B cell (primary cell): ENCODE results near the gene MRPL53. TPM values are rescaled to one million over a fixed set of nuclear protein-coding genes. Genes with fewer than 3 reads are reported as not detected.

Source experiments
- ATAC-seq: fragments of 200-7000 bp; cut with Tn5 transposase; one replicate; pipeline ENCODE4 v1.10.0; 2021; ENCODE audit warnings: low read depth, mild to moderate bottlenecking, moderate number of reproducible peaks, moderate library complexity
- CTCF ChIA-PET: fragments of 350-600 bp; sonication (Branson Sonifier 250); formaldehyde crosslinking; loops from one replicate; lab custom pipeline; 2021; ENCODE audit warnings: antibody characterized with exemption, inconsistent platforms; lab: Charles Lee
- POLR2A ChIA-PET: fragments of 350-600 bp; sonication (Branson Sonifier 250); formaldehyde crosslinking; loops from one replicate; lab custom pipeline; 2021; ENCODE audit warnings: antibody characterized with exemption; lab: Charles Lee
- DNase-seq: peaks from one replicate; pipeline ENCODE4 v3.0.0; 2013
- H2AFZ ChIP-seq: 2 replicates; pipeline ENCODE4 v1.6.1; 2012; ENCODE audit warnings: mild to moderate bottlenecking, low read depth, low read length; ENCODE audit not compliant: insufficient read depth, poor library complexity, severe bottlenecking
- H3K27ac ChIP-seq, 2 donors: 1 replicate in 1 of 2; 2 replicates in 1 of 2; pipeline ENCODE4 v1.5.1; 2012 to 2013; ENCODE audit warnings: low read length in 2 of 2, mild to moderate bottlenecking in 2 of 2, moderate library complexity in 1 of 2
- H3K27me3 ChIP-seq, 4 experiments: fragments of 200-600 bp in 1 of 4; sonication (generic) in 1 of 4; replicated peaks in 1 of 4; 1 replicate in 2 of 4; 2 replicates in 2 of 4; pipeline versions ENCODE4 v1.6.1 to v1.7.0; 2013 to 2016; ENCODE audit warnings: low read length in 3 of 4, mild to moderate bottlenecking in 2 of 4, mixed read lengths in 1 of 4, moderate library complexity in 1 of 4; ENCODE audit not compliant: insufficient read depth in 4 of 4, control insufficient read depth in 3 of 4; ENCODE audit errors: control extremely low read depth in 1 of 4
- H3K36me3 ChIP-seq, 2 experiments: replicated peaks in 1 of 2; 1 replicate in 1 of 2; 2 replicates in 1 of 2; pipeline versions ENCODE4 v1.6.1 to v1.7.1; 2013; ENCODE audit warnings: low read length in 1 of 2; ENCODE audit not compliant: insufficient read depth in 2 of 2, control insufficient read depth in 1 of 2; ENCODE audit errors: control extremely low read depth in 1 of 2, extremely low read depth in 1 of 2
- H3K4me1 ChIP-seq, 2 donors: fragments of 200-600 bp in 1 of 2; sonication (generic) in 1 of 2; 1 replicate in 1 of 2; 2 replicates in 1 of 2; pipeline versions ENCODE4 v1.5.1 to v1.6.1; 2013 to 2017; ENCODE audit warnings: low read length in 2 of 2; ENCODE audit not compliant: control insufficient read depth in 2 of 2, insufficient read depth in 2 of 2
- H3K4me2 ChIP-seq: replicated peaks from 2 replicates; pipeline ENCODE3; 2012; ENCODE audit warnings: mild to moderate bottlenecking, low read depth, low read length; ENCODE audit not compliant: poor library complexity, severe bottlenecking
- H3K4me3 ChIP-seq, 5 experiments: fragments of 200-600 bp in 1 of 5; sonication (generic) in 1 of 5; 1 replicate in 3 of 5; 2 replicates in 2 of 5; pipeline versions ENCODE4 v1.5.1 to v1.7.0; 2011 to 2016; ENCODE audit warnings: low read length in 4 of 5, mild to moderate bottlenecking in 4 of 5, low read depth in 2 of 5, control low read depth in 1 of 5, moderate library complexity in 1 of 5; ENCODE audit not compliant: insufficient read depth in 1 of 5; ENCODE audit errors: control extremely low read depth in 1 of 5, extremely low read depth in 1 of 5
- H3K79me2 ChIP-seq: fragments of 200-600 bp; sonication (generic); one replicate; pipeline ENCODE4 v1.6.0; 2016; ENCODE audit warnings: low read length; ENCODE audit not compliant: control insufficient read depth, insufficient read depth
- H3K9ac ChIP-seq: fragments of 200-600 bp; sonication (generic); 2 replicates; pipeline ENCODE4 v1.6.1; 2017; ENCODE audit warnings: mild to moderate bottlenecking, low read length, moderate library complexity
- H3K9me3 ChIP-seq, 3 donors: one replicate each; pipeline versions ENCODE4 v1.6.1 to v1.7.1; 2013; ENCODE audit warnings: low read length in 2 of 3; ENCODE audit not compliant: control insufficient read depth in 2 of 3, insufficient read depth in 1 of 3; ENCODE audit errors: control extremely low read depth in 1 of 3
- H4K20me1 ChIP-seq: 2 replicates; pipeline ENCODE4 v1.6.0; 2012; ENCODE audit warnings: mild to moderate bottlenecking, low read length; ENCODE audit not compliant: insufficient read depth, control insufficient read depth, poor library complexity, severe bottlenecking
- H3K27ac Mint-ChIP-seq: one replicate; pipeline ENCODE4 v1.8.0; 2021; ENCODE audit warnings: mixed read lengths
- H3K27me3 Mint-ChIP-seq: one replicate; pipeline ENCODE4 v1.8.0; 2021; ENCODE audit warnings: mixed read lengths
- H3K4me1 Mint-ChIP-seq: one replicate; pipeline ENCODE4 v1.8.0; 2021; ENCODE audit warnings: mixed read lengths
- H3K4me3 Mint-ChIP-seq: one replicate; pipeline ENCODE4 v1.8.0; 2021; ENCODE audit warnings: mixed read lengths
- H3K9me3 Mint-ChIP-seq: one replicate; pipeline ENCODE4 v1.8.0; 2022; ENCODE audit warnings: mixed read lengths; ENCODE audit not compliant: insufficient read depth
- EZH2 ChIP-seq: IDR thresholded peaks from 2 replicates; pipeline ENCODE4 v1.6.1; 2012; ENCODE audit warnings: borderline replicate concordance, low read depth, mild to moderate bottlenecking, moderate library complexity, low read length; ENCODE audit not compliant: insufficient read depth, poor library complexity, severe bottlenecking
- WGBS: methylation state at CpG from one replicate; pipeline ENCODE4 v1.1.5; 2013; ENCODE audit warnings: missing lambda C conversion rate; ENCODE audit not compliant: insufficient coverage; 5-methylcytosine and 5-hydroxymethylcytosine counted together
- intact Hi-C: fragments of 100-400 bp; cut with micrococcal nuclease; formaldehyde crosslinking; loops from one replicate; pipeline ENCODE4 v1.10.0; 2022
- polyA plus RNA-seq: library from polyadenylated mRNA; depleted of rRNA; stranded (reverse); fragments of >200 nt; gene quantifications from 2 replicates; pipeline ENCODE4 v1.2.3, GENCODE V29; 2012
- total RNA-seq, 2 donors: library from RNA; stranded (reverse); fragments of 120-200 nt in 1 of 2; gene quantifications; 1 replicate in 1 of 2; 2 replicates in 1 of 2; pipeline versions ENCODE4 v1.2.3 to v1.2.4, GENCODE V29; 2013 to 2022
- TF ChIP-seq, protein P1 (sequence below): fragments of 200-600 bp; IDR thresholded peaks from one replicate; pipeline ENCODE4 v1.8.0; 2022; ENCODE audit warnings: antibody characterized with exemption, mild to moderate bottlenecking

The MRPL53 gene
- total and polyA plus RNA-seq, 2 donors (not counting 1 experiment from before 2014, with no cell fraction given) = 59.3 to 70.0 TPM

DNA sequence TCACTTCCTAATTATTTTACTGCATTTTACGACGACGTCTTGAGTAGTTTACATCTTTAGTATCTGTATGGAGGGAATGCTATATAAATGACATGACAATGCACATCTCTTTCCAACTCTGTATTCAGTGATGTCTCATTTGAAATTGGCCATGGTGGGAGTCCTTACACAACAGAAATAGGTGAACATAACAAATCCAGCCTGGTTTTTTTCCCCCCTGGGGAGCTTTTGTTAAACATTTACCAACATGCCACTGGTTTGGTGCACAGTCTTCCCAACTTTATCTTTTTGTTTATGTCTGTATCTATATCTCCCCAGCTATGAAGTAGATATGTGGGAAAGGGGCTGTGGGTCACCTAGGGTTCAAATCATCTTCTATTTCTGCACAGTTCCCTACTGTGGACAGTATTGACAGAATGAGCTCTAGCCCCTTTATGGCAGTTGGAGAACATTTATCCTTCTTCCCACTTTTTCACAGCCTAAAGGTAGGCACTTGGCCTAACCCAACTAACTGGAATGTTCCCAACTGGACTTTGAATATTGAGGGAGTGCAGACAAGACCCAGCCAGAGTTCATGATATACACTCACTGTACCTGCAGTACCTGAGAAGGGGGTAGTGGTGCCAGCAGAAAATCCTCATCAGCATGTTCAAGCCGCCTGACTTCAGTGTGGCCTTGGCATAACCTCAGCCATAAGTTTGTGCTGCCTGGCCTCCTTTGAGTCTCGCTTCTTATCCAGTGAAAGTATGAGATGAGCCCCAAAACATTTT lies 25.1 kb downstream of the MRPL53 start:
- DNase-seq (no peak), ATAC-seq (no peak)
- CTCF ChIA-PET = no interaction called here
- no peak overlapping the region for H3K4me2 ChIP-seq
- no peak overlapping the region for H3K4me3 ChIP-seq
- H3K9ac ChIP-seq = no peak overlapping the region
- no peak overlapping the region for H2AFZ ChIP-seq
- no peak overlapping the region for H3K27ac ChIP-seq
- POLR2A ChIA-PET = interaction anchor here (0.6 to 0.7 kb wide), 2 partner anchors 77 to 268 kb away, joined by 4 to 6 read pairs; no protein-coding TSS in a partner anchor
- 100% methylated on average over 1 of the region's 5 CpGs for WGBS
- H3K27me3 ChIP-seq = peaks cover 0 to 16% (median 3%) of the 10 kb centered on the region in 4 experiments
- Mint-ChIP-seq H3K27me3 (peaks cover 11% of the 10 kb centered on the region), H3K9me3 (no peaks in the 10 kb centered on the region), H3K4me1 (peaks cover 2% of the 10 kb centered on the region), H3K4me3 (no peak overlapping the region), H3K27ac (no peak overlapping the region)
- peaks cover 0 to 2% of the 10 kb centered on the region in 2 donors for H3K4me1 ChIP-seq
- no peaks in the 10 kb centered on the region for H3K36me3 ChIP-seq
- no peaks in the 10 kb centered on the region for H4K20me1 ChIP-seq
- intact Hi-C loops = no loop called here
- TF ChIP-seq EZH2 = no peak
- TF ChIP-seq, protein P1, sequence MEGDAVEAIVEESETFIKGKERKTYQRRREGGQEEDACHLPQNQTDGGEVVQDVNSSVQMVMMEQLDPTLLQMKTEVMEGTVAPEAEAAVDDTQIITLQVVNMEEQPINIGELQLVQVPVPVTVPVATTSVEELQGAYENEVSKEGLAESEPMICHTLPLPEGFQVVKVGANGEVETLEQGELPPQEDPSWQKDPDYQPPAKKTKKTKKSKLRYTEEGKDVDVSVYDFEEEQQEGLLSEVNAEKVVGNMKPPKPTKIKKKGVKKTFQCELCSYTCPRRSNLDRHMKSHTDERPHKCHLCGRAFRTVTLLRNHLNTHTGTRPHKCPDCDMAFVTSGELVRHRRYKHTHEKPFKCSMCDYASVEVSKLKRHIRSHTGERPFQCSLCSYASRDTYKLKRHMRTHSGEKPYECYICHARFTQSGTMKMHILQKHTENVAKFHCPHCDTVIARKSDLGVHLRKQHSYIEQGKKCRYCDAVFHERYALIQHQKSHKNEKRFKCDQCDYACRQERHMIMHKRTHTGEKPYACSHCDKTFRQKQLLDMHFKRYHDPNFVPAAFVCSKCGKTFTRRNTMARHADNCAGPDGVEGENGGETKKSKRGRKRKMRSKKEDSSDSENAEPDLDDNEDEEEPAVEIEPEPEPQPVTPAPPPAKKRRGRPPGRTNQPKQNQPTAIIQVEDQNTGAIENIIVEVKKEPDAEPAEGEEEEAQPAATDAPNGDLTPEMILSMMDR = no peak
- H3K9me3 ChIP-seq = no peaks in the 10 kb centered on the region
- no peaks in the 10 kb centered on the region for H3K79me2 ChIP-seq
